Nephron progenitor cell (in vitro differentiated cells): Measurements from ENCODE around the gene TJAP1.
A peak's percentile ranks its signal among the peaks of the same experiment; 100 is the strongest.

Source experiments
- DNase-seq: peaks from one replicate; pipeline ENCODE4 v3.0.0; 2021
- H3K27ac Mint-ChIP-seq: 2 replicates; pipeline ENCODE4 v1.8.0; 2021; ENCODE audit warnings: mild to moderate bottlenecking, moderate library complexity, mixed read lengths
- H3K27me3 Mint-ChIP-seq: 2 replicates; pipeline ENCODE4 v1.8.0; 2021; ENCODE audit warnings: mild to moderate bottlenecking, low read depth, mixed read lengths; ENCODE audit not compliant: poor library complexity
- H3K36me3 Mint-ChIP-seq: 2 replicates; pipeline ENCODE4 v1.8.0; 2021; ENCODE audit warnings: low read depth, mixed read lengths
- H3K4me1 Mint-ChIP-seq: 2 replicates; pipeline ENCODE4 v1.8.0; 2021; ENCODE audit warnings: mixed read lengths
- H3K4me3 Mint-ChIP-seq: 2 replicates; pipeline ENCODE4 v1.8.0; 2021; ENCODE audit warnings: mild to moderate bottlenecking, moderate library complexity, mixed read lengths
- H3K9me3 Mint-ChIP-seq: 2 replicates; pipeline ENCODE4 v1.8.0; 2021; ENCODE audit warnings: mild to moderate bottlenecking, moderate library complexity, mixed read lengths
- TF ChIP-seq, protein P1 (sequence below): fragments of 200-600 bp; sonication (generic); IDR thresholded peaks from 2 replicates; pipeline ENCODE4 v1.5.0; 2021; ENCODE audit warnings: antibody characterized with exemption

The TJAP1 gene

DNA sequence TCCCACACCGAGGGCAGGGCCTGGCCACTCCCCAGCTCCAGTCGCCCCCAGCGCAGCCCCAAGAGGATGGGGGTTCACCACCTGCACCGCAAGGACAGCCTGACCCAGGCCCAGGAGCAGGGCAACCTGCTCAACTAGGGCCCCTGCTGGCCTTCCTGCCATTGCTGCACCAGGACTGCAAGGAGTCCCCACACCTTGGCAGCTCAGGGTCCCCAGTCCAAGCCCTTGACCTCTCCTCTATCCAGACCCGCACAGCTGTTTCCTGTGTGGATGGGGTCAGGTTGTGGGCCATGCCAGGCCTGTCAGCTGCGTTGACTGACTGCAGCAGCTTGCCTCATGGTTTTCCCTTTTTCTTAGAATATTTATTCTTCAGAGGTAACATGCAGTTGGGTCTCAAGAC is 28.3 kb downstream of the TJAP1 start:
- peaks cover 24% of the 10 kb centered on the region for H3K36me3 Mint-ChIP-seq
- TF ChIP-seq, protein P1, sequence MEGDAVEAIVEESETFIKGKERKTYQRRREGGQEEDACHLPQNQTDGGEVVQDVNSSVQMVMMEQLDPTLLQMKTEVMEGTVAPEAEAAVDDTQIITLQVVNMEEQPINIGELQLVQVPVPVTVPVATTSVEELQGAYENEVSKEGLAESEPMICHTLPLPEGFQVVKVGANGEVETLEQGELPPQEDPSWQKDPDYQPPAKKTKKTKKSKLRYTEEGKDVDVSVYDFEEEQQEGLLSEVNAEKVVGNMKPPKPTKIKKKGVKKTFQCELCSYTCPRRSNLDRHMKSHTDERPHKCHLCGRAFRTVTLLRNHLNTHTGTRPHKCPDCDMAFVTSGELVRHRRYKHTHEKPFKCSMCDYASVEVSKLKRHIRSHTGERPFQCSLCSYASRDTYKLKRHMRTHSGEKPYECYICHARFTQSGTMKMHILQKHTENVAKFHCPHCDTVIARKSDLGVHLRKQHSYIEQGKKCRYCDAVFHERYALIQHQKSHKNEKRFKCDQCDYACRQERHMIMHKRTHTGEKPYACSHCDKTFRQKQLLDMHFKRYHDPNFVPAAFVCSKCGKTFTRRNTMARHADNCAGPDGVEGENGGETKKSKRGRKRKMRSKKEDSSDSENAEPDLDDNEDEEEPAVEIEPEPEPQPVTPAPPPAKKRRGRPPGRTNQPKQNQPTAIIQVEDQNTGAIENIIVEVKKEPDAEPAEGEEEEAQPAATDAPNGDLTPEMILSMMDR: no peak
- no peaks in the 10 kb centered on the region for H3K9me3 Mint-ChIP-seq

GRCh38 chr6:43506171-43506570 is 28.8 kb downstream of the TJAP1 start:
- Mint-ChIP-seq H3K36me3 (peaks cover 23% of the 10 kb centered on the region), H3K27ac (no peak overlapping the region), H3K27me3 (peaks cover 25% of the 10 kb centered on the region), H3K9me3 (no peaks in the 10 kb centered on the region), H3K4me3 (no peak overlapping the region), H3K4me1 (peaks cover 12% of the 10 kb centered on the region)
- no peak for DNase-seq
- TF ChIP-seq, protein P1: no peak

More for the DNA sequence above, 28.3 kb downstream of the TJAP1 start:
- H3K27me3 Mint-ChIP-seq: peaks cover 23% of the 10 kb centered on the region
- no peak overlapping the region for H3K4me3 Mint-ChIP-seq
- H3K4me1 Mint-ChIP-seq: peaks cover 12% of the 10 kb centered on the region
- no peak for DNase-seq
- no peak overlapping the region for H3K27ac Mint-ChIP-seq

DNA sequence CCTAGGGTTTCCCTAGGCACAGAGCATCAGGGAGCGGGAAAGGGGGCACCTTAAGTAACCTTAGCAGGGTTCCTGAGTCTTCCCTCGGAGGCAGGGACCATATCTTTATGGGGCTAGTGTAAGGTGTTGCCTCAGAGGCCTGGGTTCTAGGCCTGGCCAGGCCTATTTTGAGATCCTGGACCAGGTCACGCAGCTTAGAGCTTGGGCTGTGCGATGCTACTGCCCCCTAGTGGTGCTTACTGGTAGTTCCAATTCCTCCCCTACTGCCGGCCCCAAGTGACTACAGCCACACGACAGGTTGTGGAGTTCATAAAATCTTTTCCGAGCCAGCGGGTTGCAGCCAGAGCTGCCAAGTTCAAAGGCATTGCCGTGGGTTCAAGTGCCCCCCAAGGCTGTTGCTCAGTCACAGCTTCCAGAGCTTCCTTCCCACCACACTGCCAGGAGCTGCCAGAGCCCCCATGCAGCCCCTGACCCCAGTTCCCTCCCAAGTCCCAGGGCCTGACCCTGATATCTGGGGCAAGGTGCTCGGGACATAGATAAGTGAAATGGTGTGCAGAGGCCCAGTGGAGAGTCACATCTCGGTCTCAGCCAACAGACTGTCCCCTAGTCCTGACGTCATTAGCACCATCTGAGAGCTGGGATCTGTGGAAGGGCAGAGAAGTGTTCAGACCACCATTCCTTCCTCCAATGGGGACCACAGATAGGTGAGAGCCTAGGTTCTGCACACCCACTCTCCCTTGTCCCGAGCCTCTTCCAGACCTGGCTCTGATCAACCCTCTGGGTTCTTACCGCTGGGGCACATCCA is 29.5 kb downstream of the TJAP1 start:
- TF ChIP-seq, protein P1: peak; percentile 95
- Mint-ChIP-seq H3K4me1 (peaks cover 12% of the 10 kb centered on the region), H3K27me3 (peaks cover 25% of the 10 kb centered on the region), H3K27ac (no peak overlapping the region), H3K4me3 (no peak overlapping the region), H3K36me3 (peaks cover 22% of the 10 kb centered on the region), H3K9me3 (no peaks in the 10 kb centered on the region)
- DNase-seq: peak; percentile 85

GRCh38 chr6:43508481-43509141 is 31.2 kb downstream of the TJAP1 start:
- Mint-ChIP-seq H3K4me1 (peaks cover 12% of the 10 kb centered on the region), H3K27ac (no peak overlapping the region), H3K36me3 (peaks cover 18% of the 10 kb centered on the region), H3K27me3 (peaks cover 25% of the 10 kb centered on the region), H3K9me3 (no peaks in the 10 kb centered on the region), H3K4me3 (peak overlapping the region; percentile 90)
- TF ChIP-seq, protein P1: no peak
- no peak for DNase-seq

GRCh38 chr6:43509142-43509983 is 32.0 kb downstream of the TJAP1 start:
- peaks cover 12% of the 10 kb centered on the region for H3K4me1 Mint-ChIP-seq
- no peaks in the 10 kb centered on the region for H3K9me3 Mint-ChIP-seq
- TF ChIP-seq, protein P1: no peak
- peak overlapping the region; percentile 90 for H3K4me3 Mint-ChIP-seq
- peak; percentile 54 for DNase-seq
- H3K36me3 Mint-ChIP-seq: peaks cover 18% of the 10 kb centered on the region
- H3K27me3 Mint-ChIP-seq: peaks cover 25% of the 10 kb centered on the region
- no peak overlapping the region for H3K27ac Mint-ChIP-seq
